DOHH2 (cell line): ENCODE results near the gene ERC2.

Source experiments
- H3F3A ChIP-seq: fragments of 200-600 bp; sonication (generic), shearing (Covaris generic); 2 replicates; pipeline ENCODE4 v1.6.0; 2016; ENCODE audit warnings: antibody characterized with exemption, mild to moderate bottlenecking; ENCODE audit not compliant: control insufficient read depth, insufficient read depth
- H3K27ac ChIP-seq: fragments of 200-600 bp; sonication (generic); 2 replicates; pipeline ENCODE4 v1.5.1; 2014; ENCODE audit warnings: low read depth, mild to moderate bottlenecking, low read length, moderate library complexity
- H3K27me3 ChIP-seq: fragments of 200-600 bp; sonication (generic); 2 replicates; pipeline ENCODE4 v1.6.1; 2014; ENCODE audit warnings: mild to moderate bottlenecking, low read length, mixed read lengths; ENCODE audit not compliant: control insufficient read depth
- H3K36me3 ChIP-seq: fragments of 200-600 bp; sonication (generic); 2 replicates; pipeline ENCODE4 v1.6.1; 2014; ENCODE audit warnings: mild to moderate bottlenecking, low read length, moderate library complexity, mixed read lengths; ENCODE audit not compliant: control insufficient read depth
- H3K4me1 ChIP-seq: fragments of 200-600 bp; sonication (generic); 2 replicates; pipeline ENCODE4 v1.6.1; 2014; ENCODE audit warnings: mild to moderate bottlenecking, low read length, mixed read lengths; ENCODE audit not compliant: control insufficient read depth
- H3K4me2 ChIP-seq: fragments of 200-600 bp; sonication (generic); 2 replicates; pipeline ENCODE4 v1.6.0; 2014; ENCODE audit warnings: mild to moderate bottlenecking, low read length, moderate library complexity
- H3K4me3 ChIP-seq: fragments of 200-600 bp; sonication (generic); 2 replicates; pipeline ENCODE4 v1.5.1; 2014; ENCODE audit warnings: mild to moderate bottlenecking, low read length, mixed read lengths
- H3K79me2 ChIP-seq: fragments of 200-600 bp; sonication (generic); 2 replicates; pipeline ENCODE4 v1.6.1; 2014; ENCODE audit warnings: mild to moderate bottlenecking, low read length, mixed read lengths; ENCODE audit not compliant: control insufficient read depth
- H3K9me2 ChIP-seq: fragments of 200-600 bp; sonication (generic); replicated peaks from 2 replicates; pipeline ENCODE4 v1.6.1; 2014; ENCODE audit warnings: mild to moderate bottlenecking, low read length, mixed read lengths; ENCODE audit not compliant: control insufficient read depth
- H3K9me3 ChIP-seq: fragments of 200-600 bp; sonication (generic); 2 replicates; pipeline ENCODE4 v1.6.1; 2014; ENCODE audit warnings: antibody characterized with exemption, low read length, mixed read lengths; ENCODE audit not compliant: control insufficient read depth, insufficient read depth
- H4K20me1 ChIP-seq: fragments of 200-600 bp; sonication (generic); 2 replicates; pipeline ENCODE4 v1.6.0; 2014; ENCODE audit warnings: low read depth, mild to moderate bottlenecking, antibody characterized with exemption, low read length, moderate library complexity; ENCODE audit not compliant: control insufficient read depth, insufficient read depth
- CTCF ChIP-seq: fragments of 200-600 bp; sonication (generic); IDR thresholded peaks from one replicate; pipeline ENCODE4 v1.5.1; 2014; ENCODE audit warnings: antibody characterized with exemption, mild to moderate bottlenecking, low read depth, low read length; ENCODE audit not compliant: poor library complexity, severe bottlenecking
- EZH2phosphoT487 ChIP-seq: fragments of 200-600 bp; sonication (generic); IDR thresholded peaks from 2 replicates; pipeline ENCODE4 v1.6.1; 2017; ENCODE audit warnings: borderline replicate concordance, mild to moderate bottlenecking, antibody characterized with exemption, low read length, moderate library complexity, mixed read lengths

The ERC2 gene

GRCh38 chr3:55984626-55985025 is 483.6 kb downstream of the ERC2 start:
- TF ChIP-seq EZH2phosphoT487, result no peak
- no peak for TF ChIP-seq CTCF
- H3K4me2 ChIP-seq, result no peak overlapping the region
- no peaks in the 10 kb centered on the region for H3K4me1 ChIP-seq
- H3K27me3 ChIP-seq, result no peaks in the 10 kb centered on the region
- H3K9me2 ChIP-seq, result no peaks in the 10 kb centered on the region
- H3K79me2 ChIP-seq, result no peaks in the 10 kb centered on the region
- H3K36me3 ChIP-seq, result no peaks in the 10 kb centered on the region
- no peaks in the 10 kb centered on the region for H3F3A ChIP-seq
- H3K9me3 ChIP-seq, result no peaks in the 10 kb centered on the region
- H4K20me1 ChIP-seq, result no peaks in the 10 kb centered on the region
- H3K27ac ChIP-seq, result no peak overlapping the region
- H3K4me3 ChIP-seq, result no peak overlapping the region

- H3K79me2 ChIP-seq, result no peaks in the 10 kb centered on the region
- H4K20me1 ChIP-seq, result no peaks in the 10 kb centered on the region
- TF ChIP-seq EZH2phosphoT487 (no peak), CTCF (no peak)
- H3K27ac ChIP-seq, result no peak overlapping the region
- H3K4me2 ChIP-seq, result no peak overlapping the region
- H3K36me3 ChIP-seq, result no peaks in the 10 kb centered on the region
- H3K9me3 ChIP-seq, result no peaks in the 10 kb centered on the region
- no peaks in the 10 kb centered on the region for H3K27me3 ChIP-seq
- no peaks in the 10 kb centered on the region for H3K9me2 ChIP-seq
- H3K4me3 ChIP-seq, result no peak overlapping the region
- H3K4me1 ChIP-seq, result no peaks in the 10 kb centered on the region
- no peaks in the 10 kb centered on the region for H3F3A ChIP-seq
Observed at GRCh38 chr3:55978953-55979352, 489.3 kb downstream of the ERC2 start.

GRCh38 chr3:55974421-55975165 is 493.7 kb downstream of the ERC2 start:
- Histone ChIP-seq H3K36me3 (no peaks in the 10 kb centered on the region), H3K79me2 (no peaks in the 10 kb centered on the region), H4K20me1 (no peaks in the 10 kb centered on the region), H3K4me2 (no peak overlapping the region), H3F3A (no peaks in the 10 kb centered on the region), H3K9me2 (no peaks in the 10 kb centered on the region), H3K27me3 (no peaks in the 10 kb centered on the region), H3K27ac (no peak overlapping the region), H3K9me3 (no peaks in the 10 kb centered on the region), H3K4me3 (no peak overlapping the region), H3K4me1 (no peaks in the 10 kb centered on the region)
- TF ChIP-seq EZH2phosphoT487, result no peak
- no peak for TF ChIP-seq CTCF
